IPS DF 4.7 (cell line): ENCODE measurements around the gene PGP.

ENCODE experiments used
- DNase-seq: peaks from one replicate; pipeline ENCODE4 v3.0.0-alpha.2; 2013; ENCODE audit warnings: low spot score; ENCODE audit errors: extremely low read depth

PGP gene

GRCh38 chr16:2166263-2167067 is 48.2 kb downstream of the PGP start:
- DNase-seq = no peak

- no peak for DNase-seq
Measured at GRCh38 chr16:2165861-2166260, 48.8 kb downstream of the PGP start.

- DNase-seq = no peak
Measured at GRCh38 chr16:2163211-2163881, 51.3 kb downstream of the PGP start.

GRCh38 chr16:2162676-2163118 is 51.9 kb downstream of the PGP start:
- no peak for DNase-seq

GRCh38 chr16:2161911-2162310 is 52.7 kb downstream of the PGP start:
- no peak for DNase-seq
